ENCODE measurements around the gene PATE4. TPM values are rescaled to one million over a fixed set of nuclear protein-coding genes. Genes with fewer than 3 reads are reported as not detected.

The PATE4 gene
- total RNA-seq, 4 donors from 2014 or later: not detected

DNA sequence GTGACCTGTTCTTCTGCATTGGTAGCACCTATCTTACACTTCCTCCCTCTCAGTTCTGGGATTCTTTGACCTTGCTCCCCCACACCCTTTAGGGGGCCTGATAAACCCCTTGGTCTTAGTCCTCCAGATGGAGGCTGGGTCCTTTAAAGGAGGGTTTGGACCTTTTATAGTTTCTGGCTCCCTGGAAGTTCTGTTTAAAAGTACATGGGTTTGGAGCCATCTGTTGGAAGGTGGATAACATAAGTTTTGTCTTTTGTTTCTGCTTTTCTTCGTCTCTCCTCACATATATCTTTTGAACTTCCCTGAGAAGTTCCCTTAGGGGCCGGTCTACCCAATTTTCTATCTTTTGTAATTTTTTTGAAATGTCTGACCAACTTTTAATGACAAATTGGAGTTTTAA, 36.4 kb downstream of the PATE4 start:
- Histone ChIP-seq H3K4me1 (no peaks in the 10 kb centered on the region), H3K4me3 (no peak overlapping the region), H3K36me3 (no peaks in the 10 kb centered on the region), H3K27me3 (no peaks in the 10 kb centered on the region), H3K9me3 (no peaks in the 10 kb centered on the region), H3K27ac (no peak overlapping the region)
- DNase-seq: no peak
- TF ChIP-seq, protein P1, sequence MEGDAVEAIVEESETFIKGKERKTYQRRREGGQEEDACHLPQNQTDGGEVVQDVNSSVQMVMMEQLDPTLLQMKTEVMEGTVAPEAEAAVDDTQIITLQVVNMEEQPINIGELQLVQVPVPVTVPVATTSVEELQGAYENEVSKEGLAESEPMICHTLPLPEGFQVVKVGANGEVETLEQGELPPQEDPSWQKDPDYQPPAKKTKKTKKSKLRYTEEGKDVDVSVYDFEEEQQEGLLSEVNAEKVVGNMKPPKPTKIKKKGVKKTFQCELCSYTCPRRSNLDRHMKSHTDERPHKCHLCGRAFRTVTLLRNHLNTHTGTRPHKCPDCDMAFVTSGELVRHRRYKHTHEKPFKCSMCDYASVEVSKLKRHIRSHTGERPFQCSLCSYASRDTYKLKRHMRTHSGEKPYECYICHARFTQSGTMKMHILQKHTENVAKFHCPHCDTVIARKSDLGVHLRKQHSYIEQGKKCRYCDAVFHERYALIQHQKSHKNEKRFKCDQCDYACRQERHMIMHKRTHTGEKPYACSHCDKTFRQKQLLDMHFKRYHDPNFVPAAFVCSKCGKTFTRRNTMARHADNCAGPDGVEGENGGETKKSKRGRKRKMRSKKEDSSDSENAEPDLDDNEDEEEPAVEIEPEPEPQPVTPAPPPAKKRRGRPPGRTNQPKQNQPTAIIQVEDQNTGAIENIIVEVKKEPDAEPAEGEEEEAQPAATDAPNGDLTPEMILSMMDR (IDR thresholded peaks at IDR 0.05): no peak
- TF ChIP-seq POLR2A (IDR thresholded peaks at IDR 0.05): no peak

DNA sequence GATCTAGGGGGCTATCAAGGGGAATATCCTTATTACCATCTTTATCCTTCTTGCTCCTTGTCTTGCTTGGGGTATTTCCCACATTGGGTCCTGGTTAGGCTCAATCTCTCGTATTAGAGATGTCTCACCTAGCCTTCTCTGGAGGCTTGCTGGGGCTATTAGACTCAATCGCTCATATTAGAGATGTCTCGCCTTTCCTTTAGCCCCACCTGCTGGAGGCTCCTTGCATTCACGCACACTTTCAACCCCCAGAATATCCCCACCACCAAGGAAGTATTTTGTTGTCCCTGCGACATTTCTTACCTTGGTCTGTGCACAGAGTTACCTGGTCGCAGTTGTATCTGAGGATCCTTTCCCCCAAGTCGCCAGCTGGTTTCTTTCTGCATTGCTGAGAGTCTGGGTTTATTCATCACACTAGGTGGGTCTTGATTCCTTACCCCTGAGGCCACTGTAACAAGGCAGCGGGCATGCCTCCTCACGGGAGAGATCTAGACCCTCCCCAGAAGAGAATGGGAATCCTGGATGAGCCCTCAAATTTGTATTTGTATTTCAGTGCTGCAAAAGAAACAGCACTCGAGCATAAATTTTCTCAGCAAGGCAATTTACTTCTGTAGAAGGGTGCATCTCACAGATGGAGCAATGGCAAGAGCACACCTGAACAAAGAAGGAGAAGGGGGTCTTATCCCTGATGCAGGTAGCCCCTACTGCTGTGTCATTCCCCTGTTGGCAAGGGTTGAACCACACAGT, 38.4 kb downstream of the PATE4 start:
- H3K27me3 ChIP-seq: no peaks in the 10 kb centered on the region
- H3K36me3 ChIP-seq: no peaks in the 10 kb centered on the region
- no peaks in the 10 kb centered on the region for H3K4me1 ChIP-seq
- no peak overlapping the region for H3K27ac ChIP-seq
- H3K9me3 ChIP-seq: no peaks in the 10 kb centered on the region
- TF ChIP-seq, protein P1 (IDR thresholded peaks at IDR 0.05): peak in 4 of 6 experiments; percentile 10 to 32 (median 25)
- TF ChIP-seq POLR2A (IDR thresholded peaks at IDR 0.05): no peak
- no peak overlapping the region for H3K4me3 ChIP-seq
- DNase-seq: no peak

DNA sequence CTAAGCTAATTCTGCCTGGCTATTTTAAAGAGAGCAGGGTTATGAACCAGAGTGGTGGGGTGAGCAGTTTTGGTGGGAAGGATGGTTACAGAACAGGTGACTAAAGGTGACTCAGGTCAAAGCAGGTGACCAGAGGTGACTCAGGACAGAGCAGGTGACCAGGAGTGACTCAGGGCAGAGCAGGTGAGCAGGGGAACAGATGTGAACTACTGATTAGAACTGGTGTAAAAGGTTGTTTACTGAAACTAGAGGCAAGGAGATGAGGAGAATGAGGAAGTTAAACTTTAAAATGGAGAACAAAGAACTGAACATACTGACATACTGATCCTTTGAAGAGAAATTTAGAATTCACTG, 39.0 kb downstream of the PATE4 start:
- no peak for DNase-seq
- H3K36me3 ChIP-seq: no peaks in the 10 kb centered on the region
- H3K9me3 ChIP-seq: no peaks in the 10 kb centered on the region
- no peak overlapping the region for H3K4me3 ChIP-seq
- TF ChIP-seq, protein P1 (IDR thresholded peaks at IDR 0.05): no peak
- no peak for TF ChIP-seq POLR2A (IDR thresholded peaks at IDR 0.05)
- no peaks in the 10 kb centered on the region for H3K27me3 ChIP-seq
- no peak overlapping the region for H3K27ac ChIP-seq
- H3K4me1 ChIP-seq: no peaks in the 10 kb centered on the region

DNA sequence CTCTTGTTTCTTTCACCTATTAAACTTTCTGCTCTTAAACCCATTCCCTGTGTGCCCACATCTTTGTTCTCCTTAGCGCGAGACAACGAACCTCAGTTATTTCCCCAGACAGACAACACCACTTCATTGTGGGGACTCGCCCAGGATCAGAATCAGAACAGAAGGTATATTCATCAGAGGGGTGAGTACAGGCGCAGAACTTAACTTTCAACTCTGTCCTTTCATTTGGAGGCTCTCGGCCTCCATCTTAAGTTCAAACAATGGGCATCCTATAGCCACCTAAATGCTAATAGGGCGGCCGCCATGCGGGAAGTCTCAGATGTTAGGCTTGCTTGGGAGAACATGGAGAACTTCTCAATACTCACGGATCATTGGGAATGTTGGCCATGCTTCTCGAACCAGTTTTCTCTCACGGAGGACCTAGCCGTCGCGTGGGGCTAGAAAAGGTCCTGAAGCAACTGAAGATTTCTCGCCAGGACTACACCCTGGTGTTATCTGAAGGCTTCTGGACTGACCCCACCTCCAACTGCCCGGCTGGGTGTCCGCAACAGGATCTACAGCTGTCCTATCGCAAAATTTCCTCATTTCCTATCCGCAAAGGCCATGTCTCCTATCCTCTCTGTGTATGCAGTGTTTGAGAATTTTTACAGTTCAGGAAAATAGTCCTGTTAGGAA, 40.9 kb downstream of the PATE4 start:
- TF ChIP-seq, protein P1 (IDR thresholded peaks at IDR 0.05): no peak
- TF ChIP-seq POLR2A (IDR thresholded peaks at IDR 0.05): no peak
- no peaks in the 10 kb centered on the region for H3K27me3 ChIP-seq
- no peak overlapping the region for H3K4me3 ChIP-seq
- no peak overlapping the region for H3K27ac ChIP-seq
- DNase-seq: no peak
- no peaks in the 10 kb centered on the region for H3K4me1 ChIP-seq
- H3K36me3 ChIP-seq: no peaks in the 10 kb centered on the region
- no peaks in the 10 kb centered on the region for H3K9me3 ChIP-seq

DNA sequence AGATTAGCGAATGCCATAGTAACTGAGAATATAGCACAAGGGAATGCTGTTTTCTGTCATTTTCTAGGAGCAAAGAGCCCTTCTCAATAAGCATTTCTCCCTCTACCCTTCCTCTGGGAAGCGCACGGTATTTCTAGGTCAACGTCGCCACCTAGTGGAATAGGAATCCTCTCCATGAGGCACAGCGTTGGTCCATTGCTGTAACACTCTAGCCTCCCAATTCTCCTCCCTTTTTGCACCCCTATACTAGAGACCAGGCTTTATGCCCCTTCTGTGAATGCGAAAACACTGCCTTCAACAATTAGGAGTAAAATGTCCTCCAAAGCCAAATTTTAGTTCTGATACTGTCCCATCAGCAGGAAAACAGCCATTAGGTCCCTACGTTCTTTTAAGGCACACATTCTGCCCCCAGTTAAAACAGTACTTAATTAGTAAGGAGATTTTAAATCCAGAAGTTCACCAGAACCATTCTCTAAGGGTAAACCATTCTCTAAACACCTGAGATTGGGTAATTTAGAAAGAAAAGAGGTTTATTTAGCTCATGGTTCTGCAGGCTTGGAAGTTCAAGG, 41.5 kb downstream of the PATE4 start:
- peak in 2 of 3 donors; percentile 28 to 82 for DNase-seq
- Histone ChIP-seq H3K4me3 (no peak overlapping the region), H3K36me3 (no peaks in the 10 kb centered on the region), H3K27me3 (no peaks in the 10 kb centered on the region), H3K4me1 (no peaks in the 10 kb centered on the region), H3K9me3 (no peaks in the 10 kb centered on the region), H3K27ac (no peak overlapping the region)
- TF ChIP-seq, protein P1 (IDR thresholded peaks at IDR 0.05): peak in 5 of 6 experiments; percentile 18 to 77 (median 74)
- TF ChIP-seq POLR2A (IDR thresholded peaks at IDR 0.05): no peak
